A172 (cell line): ENCODE data around the gene TEKT2. TPM values are rescaled to one million over a fixed set of nuclear protein-coding genes. Genes with fewer than 3 reads are reported as not detected.
A peak's percentile ranks its signal among the peaks of the same experiment; 100 is the strongest.

ENCODE experiments used
- DNase-seq: peaks from one replicate; pipeline ENCODE4 v3.0.0-alpha.2; 2015; ENCODE audit warnings: low spot score
- total RNA-seq: library from RNA; depleted of rRNA; stranded (reverse); fragments of >200 nt; shearing (Covaris generic); gene quantifications from 2 replicates; pipeline ENCODE4 v1.2.3, GENCODE V29; 2014

Gene TEKT2
- total RNA-seq, 1 experiment from 2014 or later = not detected

DNA sequence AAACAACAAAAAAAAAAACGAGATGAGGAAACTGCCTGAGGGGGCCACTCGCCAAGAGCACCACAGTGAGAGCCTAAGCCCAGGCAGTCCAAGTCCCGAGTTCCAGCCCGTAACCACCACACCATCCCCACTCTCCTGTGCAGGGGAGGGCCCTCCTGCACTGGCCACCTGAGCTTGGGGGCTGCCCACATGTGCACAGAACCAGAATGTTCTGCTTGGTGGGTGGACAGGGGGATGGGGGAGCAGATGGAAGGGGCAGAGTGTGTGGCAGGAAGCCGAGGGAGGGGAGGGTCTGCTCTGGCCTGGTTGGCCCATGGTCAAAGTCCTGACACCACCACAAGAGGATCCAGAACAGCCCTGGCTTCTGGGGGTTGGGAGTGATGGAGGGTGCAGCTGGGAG lies 22.4 kb downstream of the TEKT2 start:
- no peak for DNase-seq

DNA sequence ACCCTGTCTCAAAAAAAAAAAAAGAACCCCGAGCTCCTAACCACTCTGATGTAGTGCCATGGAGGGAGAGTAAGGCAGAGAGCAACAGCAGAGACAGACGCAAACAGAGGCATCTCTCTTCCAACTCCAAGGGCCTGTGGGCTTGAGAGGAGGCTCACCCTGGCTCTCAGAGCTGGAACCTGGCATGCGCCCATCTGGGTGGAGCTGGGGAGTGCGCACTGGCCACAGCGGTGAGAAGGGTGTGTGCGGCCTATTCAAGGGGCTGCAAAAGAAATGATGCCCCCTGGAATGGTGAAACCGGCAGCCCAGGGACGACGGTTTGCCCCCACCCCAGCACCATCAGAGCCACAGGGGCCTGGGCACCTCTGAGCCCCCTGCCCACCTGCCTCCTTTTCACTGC lies 23.5 kb downstream of the TEKT2 start:
- no peak for DNase-seq

DNA sequence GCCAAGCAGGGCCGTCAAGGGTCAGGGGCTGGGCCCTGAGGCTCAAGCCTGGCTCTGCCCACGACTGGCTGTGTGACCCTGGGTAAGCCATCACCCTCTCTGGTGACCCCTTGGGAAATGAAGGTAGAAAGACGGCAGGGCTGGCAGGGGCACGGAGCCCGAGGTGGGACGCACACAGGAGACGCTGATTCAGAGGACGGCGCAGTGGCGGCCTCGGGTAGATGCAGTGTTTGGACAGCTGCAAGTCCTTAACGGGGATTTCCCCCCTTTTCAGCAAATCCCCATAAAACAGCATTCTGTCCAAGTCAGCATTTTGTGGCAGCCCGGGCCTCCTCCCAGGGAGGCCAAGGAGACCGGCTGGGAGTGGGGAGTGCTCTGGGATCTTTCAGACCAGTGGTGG lies 24.4 kb downstream of the TEKT2 start:
- peak; percentile 66 for DNase-seq

DNA sequence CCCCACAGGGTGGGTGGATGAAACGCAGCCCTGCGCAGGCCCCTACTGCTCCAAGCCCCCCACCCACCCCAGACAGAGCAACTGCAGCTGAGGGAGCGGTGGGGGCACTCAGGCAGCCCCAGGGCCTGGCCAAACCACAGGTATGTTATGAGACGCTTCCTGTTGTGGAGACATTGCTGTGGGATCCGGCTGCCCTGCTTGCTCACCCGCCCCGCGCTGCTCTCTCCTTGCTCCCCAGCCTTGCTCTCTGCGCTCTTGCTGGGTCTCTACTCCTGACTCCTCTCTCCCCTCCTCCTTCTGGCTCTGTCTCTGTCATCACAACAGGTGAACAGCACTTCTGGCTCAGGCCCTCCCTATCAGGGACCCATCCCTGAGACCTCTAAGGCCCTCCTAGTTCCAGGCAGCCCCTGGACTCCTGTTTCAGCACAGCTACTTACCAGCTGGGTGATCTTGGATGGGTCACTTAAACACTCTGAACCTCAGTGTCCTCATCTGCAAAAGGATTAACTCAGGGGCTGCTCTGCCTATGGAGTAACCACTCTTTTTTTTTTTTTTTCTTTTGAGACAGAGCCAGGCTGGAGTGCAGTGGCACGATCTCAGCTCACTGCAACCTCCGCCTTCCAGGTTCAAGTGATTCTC lies 25.3 kb downstream of the TEKT2 start:
- peak; percentile 84 for DNase-seq

DNA sequence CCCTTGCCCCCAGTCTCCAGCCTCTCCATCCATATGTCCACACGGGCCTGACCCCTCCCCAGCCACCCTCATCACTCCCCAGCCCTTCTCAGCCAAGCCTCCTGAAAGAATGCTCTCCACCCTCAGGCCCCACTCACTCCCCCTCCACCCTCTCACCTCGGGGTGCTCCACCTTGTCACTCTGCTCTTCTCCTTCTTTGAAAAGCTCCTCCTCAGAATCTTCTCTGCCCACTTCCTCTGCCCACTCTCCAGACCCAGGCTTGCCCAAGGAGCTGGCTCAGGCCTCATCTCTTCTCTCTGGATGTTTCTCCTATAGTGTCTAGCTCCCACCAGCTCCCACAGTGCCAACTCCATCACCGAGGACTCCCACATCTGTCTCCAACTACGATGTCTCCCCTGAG lies 27.3 kb downstream of the TEKT2 start:
- no peak for DNase-seq

DNA sequence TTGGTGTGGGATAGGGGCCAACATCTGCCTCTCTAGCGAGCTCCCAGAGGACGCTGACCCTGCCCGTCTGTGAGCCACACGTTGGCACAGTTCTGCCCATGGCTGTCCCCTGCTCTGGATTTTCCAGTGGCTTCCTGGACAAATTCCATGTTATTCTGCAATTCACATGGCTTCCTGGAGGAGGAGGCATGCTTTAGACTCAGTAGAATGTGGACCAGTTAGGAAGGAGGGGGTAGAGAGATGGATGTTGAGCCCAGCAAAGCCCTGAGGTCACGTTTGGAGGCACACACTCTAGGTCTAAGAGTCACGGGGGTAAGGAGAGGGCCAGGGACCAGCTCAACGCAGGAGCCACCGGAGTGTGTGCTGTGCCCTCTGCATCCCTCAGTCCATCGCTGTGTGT lies 28.9 kb downstream of the TEKT2 start:
- no peak for DNase-seq

DNA sequence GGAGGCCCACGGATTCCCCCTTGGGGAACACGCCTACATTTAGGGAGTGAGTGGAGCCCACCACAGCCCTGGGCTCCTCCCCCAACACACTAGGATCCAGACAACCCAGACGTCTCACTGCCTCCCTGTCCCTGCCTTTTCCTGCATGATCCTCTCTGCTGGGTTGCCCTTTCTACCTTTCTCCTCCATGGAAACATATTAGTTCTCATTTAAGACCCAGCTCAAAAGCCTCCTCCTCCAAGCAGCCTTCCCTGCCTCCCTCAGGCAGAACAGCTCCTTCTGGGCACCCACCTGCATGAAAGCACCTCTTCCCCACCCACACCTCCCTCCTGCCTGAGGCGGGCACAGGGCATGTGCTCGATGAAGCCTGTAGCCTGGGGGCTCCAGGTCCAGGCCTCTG lies 30.5 kb downstream of the TEKT2 start:
- no peak for DNase-seq

DNA sequence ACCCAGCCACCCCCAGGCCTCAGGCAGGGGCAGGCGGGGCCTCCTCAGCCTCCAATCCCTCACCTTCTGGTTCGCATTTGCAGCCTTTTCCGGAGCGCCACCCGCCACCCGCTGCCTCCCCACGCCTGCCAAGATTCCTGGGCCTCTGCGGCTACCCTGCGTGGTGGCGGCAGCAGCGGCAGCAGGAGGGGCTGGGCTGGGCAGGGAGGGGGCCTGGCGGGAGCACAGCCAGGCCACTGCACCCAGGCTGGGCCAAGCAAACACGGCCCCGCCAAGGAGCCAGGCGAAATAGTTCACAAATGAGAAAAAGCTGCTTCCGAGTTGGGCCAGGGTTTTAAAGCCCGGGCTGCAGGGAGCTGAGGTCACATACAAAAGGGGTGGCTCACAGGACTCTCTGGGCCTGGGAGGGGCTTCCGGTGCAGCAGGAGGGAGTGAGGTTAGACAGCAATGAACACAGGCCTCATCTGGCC lies 31.3 kb downstream of the TEKT2 start:
- DNase-seq = peak; percentile 45

DNA sequence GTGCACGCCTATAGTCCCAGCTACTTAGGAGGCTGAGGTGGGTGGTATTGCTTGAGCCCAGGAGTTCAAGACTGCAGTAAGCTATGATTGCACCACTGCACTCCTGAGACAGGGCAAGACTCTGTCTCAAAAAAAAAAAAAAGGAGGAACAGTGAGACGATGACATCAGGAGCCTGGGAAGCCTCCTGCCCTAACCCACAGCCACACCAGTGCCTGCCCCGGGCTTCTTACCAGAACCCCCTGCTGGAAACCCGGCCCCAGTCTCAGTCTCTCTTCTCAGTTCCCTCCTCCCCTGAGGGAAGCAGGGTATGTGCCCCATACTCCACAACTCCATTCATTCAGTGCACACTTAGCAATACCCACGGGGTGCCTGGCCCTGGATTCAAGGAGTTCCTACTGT lies 32.0 kb downstream of the TEKT2 start:
- DNase-seq = no peak

DNA sequence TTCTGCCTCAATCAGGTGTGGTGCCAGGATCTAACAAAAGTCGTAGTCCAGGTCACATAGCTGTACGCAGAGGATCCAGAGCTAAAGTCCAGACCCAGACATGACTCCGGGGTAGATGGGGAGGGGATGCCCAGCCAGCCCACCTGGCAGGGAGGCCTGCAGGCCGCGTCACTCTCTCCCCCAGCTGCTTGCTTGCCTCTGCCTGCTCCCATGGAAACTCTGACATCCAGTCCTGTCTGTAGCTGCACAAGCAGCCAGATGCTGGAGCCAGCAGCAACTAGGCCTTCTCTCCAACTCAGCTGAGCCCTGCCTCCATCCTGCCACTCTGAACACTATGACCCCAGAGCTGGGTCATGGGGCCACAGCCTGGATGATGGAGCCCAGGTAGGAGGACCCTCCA lies 33.0 kb downstream of the TEKT2 start:
- no peak for DNase-seq

DNA sequence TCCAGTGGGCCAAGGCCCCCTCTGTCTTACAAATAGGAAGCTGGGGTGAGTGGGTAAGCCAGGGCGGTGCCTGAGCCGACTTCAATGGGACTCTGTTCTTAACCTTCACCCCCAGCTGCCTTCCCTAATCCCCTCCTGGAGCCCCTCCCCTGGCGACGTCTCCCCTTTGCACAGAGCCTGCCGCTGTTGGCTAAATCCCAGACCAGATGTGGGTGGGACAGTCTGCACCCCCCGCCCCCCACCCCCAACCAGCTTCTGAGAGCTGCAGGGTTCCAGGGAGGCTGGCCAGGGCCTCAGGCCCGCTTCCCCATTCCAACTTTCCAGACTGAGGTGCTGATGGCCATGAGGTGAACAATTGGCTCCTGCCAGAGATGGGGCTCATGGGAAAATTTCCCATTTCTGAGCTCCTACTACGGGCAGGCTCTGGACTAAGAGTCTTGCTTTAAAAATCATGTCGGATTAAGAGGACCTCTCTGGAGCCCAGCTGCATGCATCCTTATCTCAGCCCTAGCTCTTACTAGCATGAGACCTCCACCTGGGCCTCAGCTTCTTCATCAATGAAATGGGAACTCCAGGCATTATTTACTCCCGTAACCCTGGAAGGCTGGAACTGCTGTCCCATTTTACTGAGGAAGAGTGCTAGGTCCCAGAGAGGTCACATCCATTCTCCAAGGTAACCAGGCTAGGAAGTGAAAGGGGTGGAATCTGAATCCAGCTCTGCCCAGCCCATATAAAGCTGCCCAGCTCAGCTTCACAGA lies 34.7 kb downstream of the TEKT2 start:
- no peak for DNase-seq

DNA sequence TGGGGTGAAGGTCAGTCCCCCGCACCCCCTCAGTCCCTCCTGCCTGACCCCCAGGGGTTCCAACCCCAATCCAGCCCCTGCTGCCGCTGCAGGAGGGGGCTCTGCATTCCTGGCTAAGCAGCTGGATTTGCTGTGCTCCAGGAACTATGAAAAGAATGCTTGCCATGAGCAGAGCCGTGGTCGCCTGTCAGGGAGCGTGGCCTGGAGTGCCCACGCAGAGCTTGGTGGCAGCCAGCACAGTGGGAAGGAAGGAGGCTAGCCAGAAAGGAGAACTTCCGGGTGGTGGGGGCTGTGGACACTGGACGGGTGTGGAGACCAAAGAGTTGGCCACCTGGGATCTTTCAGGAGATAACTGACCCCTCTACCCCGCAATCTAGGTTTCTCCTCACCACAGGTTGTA lies 35.6 kb downstream of the TEKT2 start:
- no peak for DNase-seq

DNA sequence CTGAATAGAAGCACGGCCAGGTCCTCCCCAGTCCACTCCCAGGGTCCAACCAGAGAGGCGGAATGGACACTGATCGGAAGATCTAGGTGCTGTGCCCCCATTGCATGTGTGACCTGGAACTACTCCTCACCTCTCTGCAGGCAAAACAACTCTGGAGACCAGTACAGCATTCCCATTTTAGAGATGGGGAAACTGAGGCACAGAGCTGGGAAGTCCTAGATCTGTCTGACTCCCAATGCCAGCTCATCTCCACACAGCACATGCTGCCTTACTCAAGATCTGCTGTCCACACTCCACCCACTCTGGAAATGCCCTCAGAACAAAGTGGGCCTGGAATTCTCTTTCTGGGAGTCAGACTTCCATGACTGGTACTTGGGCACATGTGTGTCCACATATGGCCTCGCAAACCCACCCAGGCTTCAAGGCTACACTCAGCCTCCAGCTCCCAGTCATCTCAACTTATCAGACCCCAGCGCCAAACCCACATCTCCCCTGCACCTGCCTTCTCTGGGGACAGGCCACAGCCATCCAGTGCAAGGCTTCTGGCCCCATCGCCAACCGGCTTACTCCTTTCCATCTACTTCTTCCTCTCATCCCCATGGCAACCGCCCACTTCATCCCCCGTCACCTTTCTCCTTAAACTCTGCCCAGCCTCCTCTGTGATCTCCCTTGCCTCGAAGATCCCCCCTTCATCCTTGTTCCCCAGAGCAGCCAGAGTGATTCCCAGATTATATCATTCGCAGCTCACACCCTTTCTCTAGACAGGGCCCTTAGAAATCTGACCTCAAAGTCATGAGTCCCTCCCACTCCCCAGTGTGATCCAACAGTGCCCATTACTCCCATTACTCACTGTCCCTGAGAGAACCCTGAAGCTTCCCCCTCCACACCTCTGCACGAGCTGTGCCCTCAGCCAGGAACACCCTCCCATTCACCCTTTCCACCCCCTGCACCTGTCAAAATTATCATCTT lies 38.5 kb downstream of the TEKT2 start:
- no peak for DNase-seq

DNA sequence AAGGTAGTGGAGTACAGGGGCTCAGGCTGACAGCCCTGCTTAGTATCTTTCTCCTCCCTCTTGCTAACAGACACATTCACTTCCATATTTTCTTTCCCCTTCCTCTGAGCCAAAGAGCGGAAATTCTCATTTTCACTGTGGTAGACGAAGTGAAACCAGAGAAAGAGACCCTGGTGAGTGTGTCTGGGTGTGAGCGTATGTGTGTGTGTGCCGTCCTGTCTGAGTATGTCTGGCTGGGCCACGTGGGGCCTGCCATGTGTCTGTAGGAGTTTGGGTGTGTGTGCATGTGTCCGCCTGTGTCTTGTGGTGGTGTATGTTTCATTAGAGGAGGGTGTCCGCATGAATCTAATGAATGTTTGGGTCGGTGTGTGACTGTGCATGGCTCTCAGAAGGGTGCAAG lies 39.5 kb downstream of the TEKT2 start:
- no peak for DNase-seq

DNA sequence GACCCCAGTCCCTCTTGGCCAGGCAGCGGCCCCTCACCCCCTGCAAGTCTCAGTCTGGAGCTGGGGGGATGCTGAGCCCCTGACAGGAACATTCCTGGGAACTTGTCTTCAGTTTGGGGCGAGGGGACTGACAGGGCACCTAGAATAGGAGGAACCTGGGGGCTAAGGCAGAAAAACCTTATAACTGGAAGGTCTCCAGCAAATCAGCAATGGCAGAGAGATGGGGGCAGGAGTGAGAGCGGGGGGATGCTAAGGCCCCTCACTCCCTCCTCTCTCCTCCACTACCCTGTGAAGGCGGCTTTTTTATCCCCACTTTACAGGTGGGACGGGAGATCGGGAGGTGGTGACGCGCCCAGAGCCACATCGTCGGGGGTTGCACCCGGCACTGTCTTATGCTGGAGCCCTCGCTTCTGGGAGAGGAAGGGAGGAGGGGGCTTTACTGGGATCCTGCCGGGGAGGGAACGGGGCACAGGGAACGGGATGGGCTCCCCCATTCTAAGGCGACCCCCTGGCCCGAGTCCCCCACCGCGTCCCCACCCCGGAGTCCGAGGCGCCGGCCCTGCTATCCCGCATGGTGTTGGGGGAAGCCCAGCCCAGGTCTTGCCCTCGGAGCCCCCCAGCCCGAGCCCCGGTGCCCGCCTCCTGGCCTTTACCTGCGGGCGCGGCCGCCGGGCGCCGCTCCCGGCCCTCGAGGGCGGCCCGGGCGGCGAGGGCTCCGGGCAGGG lies 40.7 kb downstream of the TEKT2 start:
- DNase-seq = no peak

DNA sequence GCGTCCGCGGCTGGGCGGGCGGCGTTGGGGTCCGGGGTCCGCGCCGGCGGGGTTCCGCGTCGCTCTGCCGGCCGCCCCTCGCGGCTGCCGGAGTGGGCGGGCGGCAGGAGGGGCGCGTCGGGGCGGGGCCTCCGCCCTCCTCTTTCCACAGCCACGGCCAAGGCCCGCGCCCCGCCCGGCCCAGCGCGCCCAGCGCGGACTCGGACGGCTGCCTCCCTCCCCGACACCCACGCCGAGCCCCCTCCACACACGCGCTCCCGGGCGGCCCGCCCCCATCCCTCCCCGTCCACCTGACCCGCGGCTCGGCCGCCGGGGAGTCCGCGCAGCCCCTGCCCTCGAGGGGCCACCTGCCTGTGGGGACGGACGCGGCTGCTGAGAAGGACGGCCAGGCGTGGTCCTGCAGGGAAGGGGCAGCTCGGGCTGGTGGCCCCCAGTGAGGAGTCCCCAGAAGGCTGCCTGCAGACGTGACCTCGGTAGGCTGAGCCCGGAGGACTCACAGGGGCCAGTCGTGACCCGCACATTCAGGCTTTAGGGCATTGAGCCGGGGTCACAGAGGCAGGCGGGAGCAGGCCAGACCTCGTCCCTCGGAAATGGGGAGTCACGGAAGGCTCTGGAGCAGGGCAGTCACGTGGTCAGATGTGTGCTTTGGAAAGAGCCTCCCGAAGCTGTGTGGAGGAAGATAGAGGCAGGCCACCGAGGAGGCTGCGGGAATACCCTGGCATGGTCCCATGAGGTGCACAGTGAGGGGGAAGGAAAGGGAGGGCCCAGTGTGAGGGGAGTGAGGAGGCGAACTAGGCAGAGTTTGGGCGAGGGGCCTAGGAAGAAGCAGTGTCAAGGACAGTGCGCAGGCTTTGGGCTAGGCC lies 41.5 kb downstream of the TEKT2 start, which contains the start of gene COL8A2:
Gene COL8A2, minus strand, starts transcription at position 94 of the 863 bp plus-strand sequence. CDS start 24,980 bp downstream, outside the sequence.
- DNase-seq = no peak

DNA sequence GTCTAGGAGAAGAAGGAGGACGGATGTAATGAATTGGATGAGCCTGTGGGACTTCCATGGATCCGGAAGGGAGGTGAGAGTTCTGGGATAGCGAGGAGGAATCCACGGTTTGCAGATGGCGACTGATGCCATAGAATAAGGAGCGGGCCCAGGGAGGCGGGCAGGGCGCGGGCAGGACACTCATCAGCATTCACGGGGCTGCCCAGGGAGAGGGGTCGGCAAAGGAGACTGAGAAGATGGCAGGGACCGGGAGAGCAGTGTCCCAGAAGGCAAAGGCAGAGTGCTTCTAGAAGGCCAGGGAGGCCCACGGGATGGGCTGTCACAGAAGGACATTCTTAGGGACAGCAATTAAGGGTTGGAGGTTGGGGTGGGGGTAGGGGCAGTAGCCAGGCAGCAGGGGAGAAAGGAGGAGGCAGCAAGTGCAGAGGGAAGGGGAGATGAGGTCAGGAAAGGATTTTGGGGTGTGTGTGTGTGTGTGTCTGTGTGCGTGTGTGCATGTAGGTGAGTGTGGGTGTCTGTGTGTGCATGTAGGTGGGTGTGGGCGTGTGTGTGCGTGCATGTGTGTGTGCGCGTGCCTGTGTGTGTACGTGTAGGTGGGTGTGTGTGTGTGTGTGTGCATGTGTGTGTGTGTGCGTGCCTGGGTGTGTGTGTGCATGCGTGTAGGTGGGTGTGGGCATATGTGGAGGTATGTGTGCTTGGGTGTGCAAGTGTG lies 42.3 kb downstream of the TEKT2 start:
- DNase-seq = no peak

DNA sequence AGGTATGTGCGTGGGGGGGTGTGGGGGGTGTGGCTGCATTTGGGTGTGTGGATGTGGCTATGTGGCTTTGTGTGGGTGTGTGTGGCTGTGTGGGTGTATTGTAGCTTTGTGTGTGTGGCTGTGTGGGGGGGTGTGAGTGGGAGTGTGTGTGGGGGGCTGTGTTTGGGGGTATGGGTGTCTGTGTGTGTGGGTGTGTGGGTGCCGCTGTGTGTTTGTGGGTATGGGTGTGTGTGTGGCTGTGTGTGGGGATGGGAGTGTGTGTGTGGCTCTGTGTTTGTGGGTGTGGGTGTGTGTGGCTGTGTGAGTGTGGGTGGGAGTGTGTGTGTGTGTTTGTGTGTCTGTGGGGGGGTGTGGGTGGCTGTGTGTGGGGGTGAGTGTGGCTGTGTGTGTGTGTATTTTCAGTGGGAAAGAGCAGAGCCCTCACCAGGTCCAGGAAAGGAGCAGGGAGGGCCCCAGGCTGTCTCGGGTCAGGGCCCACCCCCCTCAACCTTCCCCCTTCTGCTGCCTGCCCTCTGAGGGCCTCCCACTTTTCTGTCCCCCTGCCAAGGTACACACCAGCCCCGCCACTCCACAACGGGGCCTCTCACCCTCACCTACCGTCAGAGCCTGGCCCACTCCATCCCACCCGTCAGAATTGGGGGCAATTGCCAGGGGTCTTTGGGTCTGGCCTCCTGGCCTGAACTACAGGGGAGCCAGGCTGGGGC lies 43.1 kb downstream of the TEKT2 start:
- DNase-seq = no peak
